ENCODE results near the gene ARHGEF19. TPM values are rescaled to one million over a fixed set of nuclear protein-coding genes. Genes with fewer than 3 reads are reported as not detected.
A peak's percentile ranks its signal among the peaks of the same experiment; 100 is the strongest.

Gene ARHGEF19
- total RNA-seq, 1 donor from 2014 or later: 5.7 TPM

DNA sequence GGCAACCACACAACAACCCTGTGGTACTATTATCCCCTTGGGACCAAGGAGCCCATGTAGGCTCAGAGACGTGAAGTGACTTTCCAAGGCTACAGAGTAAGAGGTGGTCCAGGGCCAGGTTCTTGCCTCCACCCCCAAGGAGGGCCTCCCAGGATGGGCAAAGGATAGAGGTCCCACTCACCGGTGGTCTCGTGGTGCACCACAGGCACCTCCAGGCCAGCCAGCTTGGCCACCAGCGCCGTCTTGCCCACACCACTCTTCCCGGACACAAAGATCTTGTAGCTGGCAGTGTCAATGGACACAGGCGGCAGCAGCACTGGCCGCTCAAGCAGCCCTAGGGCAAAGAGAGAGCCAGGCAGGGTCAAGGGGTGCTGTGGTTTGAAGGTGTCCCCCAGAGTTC, 21.0 kb upstream of the ARHGEF19 start:
- H3K4me3 ChIP-seq (ENCODE audit: insufficient read depth, low read depth, low read length): no peak overlapping the region
- no peak overlapping the region for H3K4me2 ChIP-seq (ENCODE audit: low read length)
- H3K79me2 ChIP-seq (ENCODE audit: insufficient read depth, low read length): no peaks in the 10 kb centered on the region
- peaks cover 4% of the 10 kb centered on the region for H3K9me3 Mint-ChIP-seq (ENCODE audit: unreplicated experiment)
- no peak overlapping the region for H3K27ac Mint-ChIP-seq (ENCODE audit: unreplicated experiment)
- no peaks in the 10 kb centered on the region for H4K20me1 ChIP-seq (ENCODE audit: insufficient read depth, low read length)
- H3K36me3 Mint-ChIP-seq (ENCODE audit: low read depth, unreplicated experiment): no peaks in the 10 kb centered on the region
- TF ChIP-seq, protein P1, sequence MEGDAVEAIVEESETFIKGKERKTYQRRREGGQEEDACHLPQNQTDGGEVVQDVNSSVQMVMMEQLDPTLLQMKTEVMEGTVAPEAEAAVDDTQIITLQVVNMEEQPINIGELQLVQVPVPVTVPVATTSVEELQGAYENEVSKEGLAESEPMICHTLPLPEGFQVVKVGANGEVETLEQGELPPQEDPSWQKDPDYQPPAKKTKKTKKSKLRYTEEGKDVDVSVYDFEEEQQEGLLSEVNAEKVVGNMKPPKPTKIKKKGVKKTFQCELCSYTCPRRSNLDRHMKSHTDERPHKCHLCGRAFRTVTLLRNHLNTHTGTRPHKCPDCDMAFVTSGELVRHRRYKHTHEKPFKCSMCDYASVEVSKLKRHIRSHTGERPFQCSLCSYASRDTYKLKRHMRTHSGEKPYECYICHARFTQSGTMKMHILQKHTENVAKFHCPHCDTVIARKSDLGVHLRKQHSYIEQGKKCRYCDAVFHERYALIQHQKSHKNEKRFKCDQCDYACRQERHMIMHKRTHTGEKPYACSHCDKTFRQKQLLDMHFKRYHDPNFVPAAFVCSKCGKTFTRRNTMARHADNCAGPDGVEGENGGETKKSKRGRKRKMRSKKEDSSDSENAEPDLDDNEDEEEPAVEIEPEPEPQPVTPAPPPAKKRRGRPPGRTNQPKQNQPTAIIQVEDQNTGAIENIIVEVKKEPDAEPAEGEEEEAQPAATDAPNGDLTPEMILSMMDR (IDR thresholded peaks at IDR 0.05; ENCODE audit: insufficient read depth, low read depth, low read length): no peak
- TF ChIP-seq EZH2 (IDR thresholded peaks at IDR 0.05; ENCODE audit: insufficient read depth, low read length): no peak
- H3K27me3 Mint-ChIP-seq (ENCODE audit: low read depth, unreplicated experiment): peaks cover 17% of the 10 kb centered on the region
- DNase-seq (ENCODE audit: low read depth) (no peak), FAIRE-seq (no peak)
- no peak overlapping the region for H3K9ac ChIP-seq (ENCODE audit: low read length)
- H3K4me3 Mint-ChIP-seq (ENCODE audit: unreplicated experiment): no peak overlapping the region
- H3K27ac ChIP-seq (ENCODE audit: low read depth, low read length): no peak overlapping the region
- H3K36me3 ChIP-seq (ENCODE audit: insufficient read depth, low read length): no peaks in the 10 kb centered on the region
- peaks cover 4% of the 10 kb centered on the region for H3K27me3 ChIP-seq (ENCODE audit: insufficient read depth, low read length)
- H2AFZ ChIP-seq (ENCODE audit: low read depth, low read length): no peak overlapping the region
- no peaks in the 10 kb centered on the region for H3K9me3 ChIP-seq (ENCODE audit: insufficient read depth, low read depth, low read length)
- H3K4me1 Mint-ChIP-seq (ENCODE audit: low read depth, unreplicated experiment): peaks cover 7% of the 10 kb centered on the region
- peaks cover 24% of the 10 kb centered on the region for H3K4me1 ChIP-seq (ENCODE audit: insufficient read depth, low read length)

DNA sequence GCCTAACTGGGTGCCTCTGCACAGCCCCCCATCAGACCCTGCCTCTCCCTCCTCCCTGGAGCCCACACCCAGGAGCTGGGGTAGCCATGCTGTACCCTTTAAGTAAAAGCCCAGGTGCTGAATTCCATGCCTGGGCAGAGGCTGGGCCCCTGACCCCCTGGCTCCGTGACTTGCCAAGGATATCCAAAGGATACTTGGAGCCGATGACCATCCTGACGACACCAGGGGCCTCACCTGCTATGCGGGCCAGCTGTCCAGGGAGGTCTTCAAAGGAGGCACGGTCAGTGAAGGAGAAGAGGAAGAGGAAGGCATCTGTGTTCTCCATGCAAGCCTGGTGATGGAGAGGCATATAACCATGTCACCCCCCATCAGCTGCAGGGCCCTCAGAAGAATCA, 19.9 kb upstream of the ARHGEF19 start:
- TF ChIP-seq, protein P1 (IDR thresholded peaks at IDR 0.05; ENCODE audit: insufficient read depth, low read depth, low read length): no peak
- TF ChIP-seq EZH2 (IDR thresholded peaks at IDR 0.05; ENCODE audit: insufficient read depth, low read length): no peak
- Histone ChIP-seq H3K9ac (ENCODE audit: low read length) (no peak overlapping the region), H2AFZ (ENCODE audit: low read depth, low read length) (no peak overlapping the region), H3K79me2 (ENCODE audit: insufficient read depth, low read length) (no peaks in the 10 kb centered on the region), H3K36me3 (ENCODE audit: insufficient read depth, low read length) (no peaks in the 10 kb centered on the region), H3K9me3 (ENCODE audit: insufficient read depth, low read depth, low read length) (no peaks in the 10 kb centered on the region), H4K20me1 (ENCODE audit: insufficient read depth, low read length) (no peaks in the 10 kb centered on the region), H3K4me1 (ENCODE audit: insufficient read depth, low read length) (peaks cover 26% of the 10 kb centered on the region), H3K4me2 (ENCODE audit: low read length) (no peak overlapping the region), H3K4me3 (ENCODE audit: insufficient read depth, low read depth, low read length) (no peak overlapping the region), H3K27ac (ENCODE audit: low read depth, low read length) (no peak overlapping the region), H3K27me3 (ENCODE audit: insufficient read depth, low read length) (peaks cover 14% of the 10 kb centered on the region)
- Mint-ChIP-seq H3K9me3 (ENCODE audit: unreplicated experiment) (peaks cover 4% of the 10 kb centered on the region), H3K4me1 (ENCODE audit: low read depth, unreplicated experiment) (peaks cover 7% of the 10 kb centered on the region), H3K27ac (ENCODE audit: unreplicated experiment) (no peak overlapping the region), H3K4me3 (ENCODE audit: unreplicated experiment) (no peak overlapping the region), H3K27me3 (ENCODE audit: low read depth, unreplicated experiment) (peaks cover 26% of the 10 kb centered on the region), H3K36me3 (ENCODE audit: low read depth, unreplicated experiment) (peaks cover 3% of the 10 kb centered on the region)
- DNase-seq (ENCODE audit: low read depth): no peak
- FAIRE-seq: no peak

DNA sequence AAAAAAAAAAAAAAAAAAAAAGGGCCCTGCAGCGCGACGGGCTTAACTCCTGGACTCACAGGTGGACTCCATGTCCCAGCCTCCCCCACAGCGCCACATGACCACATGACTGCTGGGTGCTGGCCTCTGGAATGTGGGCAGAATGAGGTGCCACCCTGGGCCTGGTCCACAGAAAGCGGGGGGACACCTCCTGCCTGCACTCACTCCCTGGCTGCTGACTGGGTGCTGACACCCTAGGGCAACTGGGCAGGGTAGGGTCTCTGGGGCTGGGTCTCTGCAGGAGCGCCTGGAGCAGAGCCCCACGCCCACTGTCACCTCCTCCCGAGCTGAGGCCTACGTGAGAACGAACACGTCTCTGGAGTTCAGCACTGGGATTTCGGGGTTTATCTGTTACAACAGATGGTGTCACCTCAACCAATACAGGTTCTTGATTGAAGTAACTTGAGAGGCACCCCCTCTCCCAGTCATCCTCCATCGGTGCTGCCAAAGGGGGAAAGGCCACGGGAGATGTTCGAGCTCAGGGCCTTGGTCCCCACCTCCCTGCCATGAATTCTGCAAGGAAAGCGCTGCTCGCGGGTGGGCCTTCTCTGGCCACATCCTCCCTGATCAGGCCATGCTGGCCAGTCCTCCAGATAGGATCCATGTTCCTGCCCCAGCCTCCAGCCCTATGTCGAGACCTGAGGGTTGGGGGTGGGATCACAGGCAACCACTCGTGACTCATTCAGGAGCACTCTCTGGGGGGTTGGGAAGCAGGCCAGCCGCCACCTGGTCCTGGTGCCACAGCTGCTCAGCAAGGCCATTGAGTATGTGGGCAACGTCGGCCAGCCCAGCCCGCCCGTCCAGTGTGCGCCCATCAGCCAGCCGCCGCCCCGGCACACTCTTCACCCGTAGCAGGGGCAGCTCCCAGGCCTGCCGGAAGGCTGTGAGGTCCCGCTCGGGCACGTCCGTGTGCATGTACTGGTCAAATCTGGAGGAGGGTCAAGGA, 19.2 kb upstream of the ARHGEF19 start:
- Histone ChIP-seq H3K79me2 (ENCODE audit: insufficient read depth, low read length) (no peaks in the 10 kb centered on the region), H3K4me3 (ENCODE audit: insufficient read depth, low read depth, low read length) (no peak overlapping the region), H3K36me3 (ENCODE audit: insufficient read depth, low read length) (no peaks in the 10 kb centered on the region), H3K27me3 (ENCODE audit: insufficient read depth, low read length) (peaks cover 19% of the 10 kb centered on the region), H3K4me2 (ENCODE audit: low read length) (no peak overlapping the region), H4K20me1 (ENCODE audit: insufficient read depth, low read length) (no peaks in the 10 kb centered on the region), H3K9ac (ENCODE audit: low read length) (no peak overlapping the region), H3K27ac (ENCODE audit: low read depth, low read length) (no peak overlapping the region), H2AFZ (ENCODE audit: low read depth, low read length) (peak overlapping the region; percentile 29), H3K4me1 (ENCODE audit: insufficient read depth, low read length) (peaks cover 22% of the 10 kb centered on the region), H3K9me3 (ENCODE audit: insufficient read depth, low read depth, low read length) (peaks cover under 1% of the 10 kb centered on the region)
- peaks cover 6% of the 10 kb centered on the region for H3K4me1 Mint-ChIP-seq (ENCODE audit: low read depth, unreplicated experiment)
- no peak overlapping the region for H3K27ac Mint-ChIP-seq (ENCODE audit: unreplicated experiment)
- peaks cover 4% of the 10 kb centered on the region for H3K9me3 Mint-ChIP-seq (ENCODE audit: unreplicated experiment)
- DNase-seq (ENCODE audit: low read depth): no peak
- no peak overlapping the region for H3K4me3 Mint-ChIP-seq (ENCODE audit: unreplicated experiment)
- H3K27me3 Mint-ChIP-seq (ENCODE audit: low read depth, unreplicated experiment): peaks cover 29% of the 10 kb centered on the region
- no peak for FAIRE-seq
- peaks cover 3% of the 10 kb centered on the region for H3K36me3 Mint-ChIP-seq (ENCODE audit: low read depth, unreplicated experiment)
- no peak for TF ChIP-seq EZH2 (IDR thresholded peaks at IDR 0.05; ENCODE audit: insufficient read depth, low read length)
- TF ChIP-seq, protein P1 (IDR thresholded peaks at IDR 0.05; ENCODE audit: insufficient read depth, low read depth, low read length): no peak
